ENCODE data around the gene INPP5D.

INPP5D gene

GRCh38 chr2:233213975-233214374 is 153.8 kb downstream of the INPP5D start:
- DNase-seq, result no peak

GRCh38 chr2:233217892-233218377 is 157.8 kb downstream of the INPP5D start:
- DNase-seq, result no peak

DNA sequence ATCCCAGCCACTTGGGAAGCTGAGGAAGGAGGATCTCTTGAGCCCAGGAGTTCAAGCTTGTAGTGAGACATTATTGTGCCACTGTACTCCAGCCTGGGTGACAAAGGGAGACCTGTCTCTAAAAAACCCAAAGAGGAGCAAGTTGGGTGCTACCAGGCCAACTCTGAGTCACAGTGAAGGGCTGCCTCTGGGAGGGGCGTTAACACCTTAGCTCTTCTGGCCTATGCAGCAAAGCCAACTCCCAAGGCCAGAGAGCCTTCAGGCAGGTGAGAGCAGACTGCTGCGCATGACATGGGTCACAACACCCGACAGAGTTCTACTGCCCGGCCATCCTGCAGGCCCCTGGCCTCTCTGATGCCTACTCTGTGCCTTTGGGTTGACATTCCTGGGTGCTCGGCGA is 158.7 kb downstream of the INPP5D start:
- no peak for DNase-seq

GRCh38 chr2:233219848-233220247 is 159.7 kb downstream of the INPP5D start:
- DNase-seq, result no peak

GRCh38 chr2:233221378-233222063 is 161.4 kb downstream of the INPP5D start:
- DNase-seq, result no peak

GRCh38 chr2:233223059-233223894 is 163.1 kb downstream of the INPP5D start:
- DNase-seq, result no peak

DNA sequence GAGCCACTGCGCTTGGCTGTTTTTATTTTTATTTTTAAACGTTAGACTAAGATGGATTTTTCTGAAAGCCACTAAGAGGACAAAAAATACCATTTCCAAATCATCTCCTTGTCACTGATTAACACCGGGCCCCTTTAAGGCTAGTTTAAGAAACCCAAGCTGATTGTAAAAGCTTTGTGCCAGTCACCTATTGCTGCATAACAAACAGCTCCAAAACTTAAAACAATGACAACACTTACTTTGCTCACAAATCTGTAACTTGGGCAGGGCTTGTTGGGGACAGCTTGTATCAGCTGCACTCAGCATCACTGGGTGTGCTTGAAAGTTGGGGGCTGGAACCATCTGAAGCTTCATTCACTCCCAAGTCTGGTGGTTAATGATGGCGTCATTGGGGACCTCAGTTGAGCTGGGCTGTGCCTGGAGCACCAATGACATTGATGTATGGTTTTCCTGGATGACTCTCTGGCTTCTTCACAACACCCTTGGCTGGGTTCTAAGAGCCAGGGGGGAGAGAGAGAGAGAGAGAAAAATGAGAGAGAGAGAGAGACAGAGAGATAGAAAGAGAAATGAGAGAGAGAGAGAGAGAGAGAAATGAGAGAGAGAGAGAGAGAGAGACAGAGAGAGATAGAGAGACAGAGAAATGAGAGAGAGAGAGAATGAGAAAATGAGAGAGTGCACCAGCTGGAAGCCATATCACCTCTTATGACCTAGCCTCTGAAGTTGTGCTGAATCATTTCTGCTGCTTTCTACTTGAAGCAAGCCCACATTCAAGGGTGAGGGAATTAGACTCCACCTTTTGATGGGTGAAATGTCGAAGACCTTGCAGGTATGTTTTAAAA is 165.3 kb downstream of the INPP5D start:
- DNase-seq, result no peak

- no peak for DNase-seq
These were observed 166.4 kb downstream of the INPP5D start for GRCh38 chr2:233226511-233227031.

DNA sequence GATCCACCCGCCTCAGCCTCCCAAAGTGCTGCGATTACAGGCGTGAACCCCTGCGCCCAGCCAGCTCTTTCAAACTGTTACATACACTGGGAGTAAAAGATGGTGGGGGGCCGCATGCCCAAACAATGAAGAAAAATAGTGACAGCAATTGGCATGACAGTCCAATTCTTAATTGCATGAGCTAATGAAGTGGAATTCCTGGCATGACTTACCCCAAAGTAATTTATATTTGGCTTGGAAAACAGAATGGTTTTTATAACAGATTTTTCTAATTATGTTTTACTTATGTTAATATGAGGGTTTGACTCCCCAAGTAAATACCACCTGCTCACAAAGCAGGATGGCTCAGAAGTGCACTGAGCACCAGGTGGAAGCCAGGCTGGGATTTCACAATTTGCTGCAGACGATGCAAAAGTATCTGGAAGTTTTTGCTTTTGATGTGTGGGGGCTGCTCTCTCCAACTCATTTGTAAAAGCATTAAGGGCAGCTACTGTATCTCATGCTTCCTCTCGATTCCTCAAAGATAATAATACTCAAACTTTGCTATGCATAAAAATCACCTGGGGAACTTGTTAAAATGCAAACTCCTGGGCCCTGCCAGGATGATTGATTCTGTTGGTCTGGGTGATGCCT is 167.3 kb downstream of the INPP5D start:
- DNase-seq, result no peak

GRCh38 chr2:233228376-233228775 is 168.2 kb downstream of the INPP5D start:
- no peak for DNase-seq

DNA sequence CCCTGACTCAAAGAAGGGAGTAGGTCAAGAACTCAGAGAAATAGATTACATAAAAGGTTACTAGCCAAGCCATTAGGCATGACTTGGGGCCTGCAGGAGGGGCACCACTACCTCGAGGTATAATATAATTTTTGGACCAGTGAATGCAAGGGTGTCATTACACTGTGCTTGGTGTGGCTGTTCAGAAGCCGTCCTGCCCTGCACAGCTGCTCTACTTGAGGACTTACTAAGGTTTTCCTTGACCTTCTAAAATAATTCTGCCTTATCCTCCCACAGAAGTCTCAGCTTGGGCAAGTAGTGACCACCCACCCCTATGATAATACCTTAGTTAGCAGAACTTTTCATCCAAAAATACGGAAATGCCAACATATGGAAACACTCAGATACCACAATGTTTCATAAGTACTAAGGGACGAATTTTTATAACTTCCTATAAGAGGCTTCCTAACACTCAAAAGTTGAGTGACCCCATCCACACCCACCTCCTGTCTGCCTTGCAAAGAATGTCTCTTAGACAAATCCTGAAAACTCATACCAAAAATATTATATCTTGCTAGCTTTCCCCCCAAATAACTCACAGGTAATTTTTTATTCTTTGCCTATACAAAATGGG is 173.6 kb downstream of the INPP5D start:
- no peak for DNase-seq

- DNase-seq, result no peak
These were observed 174.1 kb downstream of the INPP5D start for GRCh38 chr2:233234264-233234663.

- no peak for DNase-seq
These were observed 174.9 kb downstream of the INPP5D start for GRCh38 chr2:233234996-233235395.

GRCh38 chr2:233235977-233236376 is 175.8 kb downstream of the INPP5D start:
- no peak for DNase-seq

GRCh38 chr2:233236820-233237589 is 176.9 kb downstream of the INPP5D start:
- no peak for DNase-seq

DNA sequence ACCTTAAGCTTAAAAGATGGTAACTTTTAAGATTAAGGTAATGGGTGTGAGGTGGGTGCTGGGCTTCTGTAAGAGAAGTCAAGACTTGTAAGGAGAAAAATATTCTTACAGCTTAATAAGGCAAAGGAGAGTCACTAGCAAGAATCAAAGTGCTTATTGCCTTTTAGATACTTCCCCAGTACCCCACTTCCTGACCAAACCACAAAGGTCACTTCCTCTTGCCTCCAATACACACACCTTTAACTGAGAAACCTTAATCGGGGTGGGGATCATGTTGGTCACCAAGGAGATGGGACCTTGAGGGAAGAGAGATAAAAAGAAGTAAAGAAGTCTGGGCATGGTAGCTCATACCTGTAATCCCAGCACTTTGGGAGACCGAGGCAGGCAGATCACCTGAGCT is 180.8 kb downstream of the INPP5D start:
- DNase-seq, result no peak

GRCh38 chr2:233241803-233242202 is 181.7 kb downstream of the INPP5D start:
- DNase-seq, result no peak

DNA sequence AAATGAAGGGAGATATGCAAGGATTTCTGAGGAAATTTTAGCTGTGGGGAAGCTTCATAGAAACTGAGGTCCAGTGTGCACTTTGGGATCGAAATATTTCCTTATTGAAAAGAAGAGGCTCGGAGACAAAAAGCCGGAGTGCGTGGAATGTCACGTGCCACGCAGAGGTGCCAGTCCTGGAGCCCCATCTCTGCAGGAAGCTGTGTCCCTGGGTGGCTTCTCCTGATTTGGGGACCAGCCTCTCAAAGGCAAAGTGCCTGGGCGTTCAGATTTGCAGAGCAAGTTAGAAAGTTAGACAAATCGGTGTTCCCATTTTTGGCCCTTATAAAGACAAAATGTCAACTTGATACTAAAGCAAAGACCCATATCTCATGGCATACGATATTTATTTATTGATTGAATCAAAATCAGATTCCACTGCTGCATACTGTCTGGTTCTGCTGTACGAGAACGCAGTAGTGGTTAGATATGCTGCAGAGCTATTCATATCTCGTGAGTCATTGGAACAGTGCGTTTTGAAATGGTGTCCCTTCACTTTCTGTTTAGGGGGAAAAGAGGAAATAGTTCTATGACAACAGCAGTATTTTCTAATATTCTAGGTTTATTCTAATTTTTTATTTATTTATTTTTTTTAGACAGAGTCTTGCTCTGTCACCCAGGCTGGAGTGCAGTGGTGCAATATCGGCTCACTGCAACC is 182.2 kb downstream of the INPP5D start:
- no peak for DNase-seq

DNA sequence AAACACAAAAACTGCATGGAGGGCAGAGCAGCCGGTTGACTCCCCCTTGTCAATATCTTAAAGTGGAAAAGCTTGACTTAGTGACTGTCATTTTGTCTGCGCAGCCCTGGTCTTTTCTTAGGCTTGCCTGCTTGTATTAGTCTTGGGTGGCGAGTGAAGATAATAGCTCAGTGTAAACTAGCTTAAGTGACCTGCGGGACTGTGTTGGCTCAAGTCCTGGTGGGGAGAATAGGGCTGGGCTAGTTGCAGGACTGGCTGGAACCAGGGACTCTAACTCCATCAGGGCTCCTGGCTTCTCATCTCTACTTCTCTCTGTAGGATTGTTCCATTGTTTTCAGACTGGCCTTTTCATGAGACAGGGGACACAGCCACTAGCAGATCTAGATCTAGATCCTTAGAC is 183.2 kb downstream of the INPP5D start:
- DNase-seq, result no peak

- DNase-seq, result no peak
These were observed 184.7 kb downstream of the INPP5D start for GRCh38 chr2:233244818-233245217.

DNA sequence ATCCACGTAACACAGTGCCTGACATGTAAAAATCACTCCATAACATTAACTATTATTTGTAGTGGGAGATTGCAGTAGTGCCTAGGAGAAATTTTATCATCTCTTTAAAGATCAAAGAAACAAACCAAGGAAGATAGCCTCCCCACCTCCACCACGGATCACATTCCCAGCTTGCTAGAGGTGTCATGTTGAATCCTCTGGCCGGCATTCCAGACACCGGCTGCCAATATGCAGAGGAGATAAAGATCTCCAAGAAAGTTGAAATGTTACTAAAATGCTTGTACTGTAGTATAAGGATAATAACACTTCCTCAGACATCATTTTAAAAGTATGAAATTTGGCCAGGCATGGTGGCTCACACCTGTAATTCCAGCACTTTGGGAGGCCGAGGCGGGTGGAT is 185.3 kb downstream of the INPP5D start:
- no peak for DNase-seq
